Measurements from ENCODE around the gene ZNF273.

- TF ChIP-seq CTCF (conservative IDR thresholded peaks at IDR 0.05; ENCODE audit: low read length) (no peak), EZH2phosphoT487 (IDR thresholded peaks at IDR 0.05; ENCODE audit: borderline replicate concordance) (no peak)
Observed at GRCh38 chr7:64876792-64877713, 26.0 kb upstream of the ZNF273 start.

All from Loucy (cell line).